Measurements from ENCODE around the gene LCE3C.
"Not testable (repeated sequence)": the region's sequence is repeated elsewhere in the genome, so short reads cannot be mapped to it uniquely, and the experiment has no call there.

Gene LCE3C, protein sequence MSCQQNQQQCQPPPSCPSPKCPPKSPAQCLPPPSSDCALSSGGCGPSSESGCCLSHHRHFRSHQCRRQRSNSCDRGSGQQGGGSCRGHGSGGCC

DNA sequence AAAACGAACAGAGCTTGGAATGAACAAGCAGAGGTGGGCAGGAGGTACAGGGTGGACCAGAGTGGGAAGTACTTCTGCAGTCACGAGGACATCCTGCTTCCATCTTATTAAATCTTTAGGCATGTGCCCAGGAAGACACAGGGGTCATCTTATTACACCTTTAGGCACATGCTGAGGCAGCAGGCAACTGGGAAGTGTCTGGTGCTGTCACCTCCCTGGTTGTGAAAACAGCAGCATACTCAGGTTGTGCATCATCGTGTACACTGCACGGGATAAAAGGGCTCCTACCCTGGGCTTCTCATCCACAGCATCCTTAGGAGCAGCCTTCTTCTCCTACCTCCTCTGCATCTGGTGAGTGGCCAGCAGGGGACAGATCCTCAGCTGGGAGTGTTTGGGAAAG, at the start of gene LCE3C:
LCE3C (plus strand) TSS at position 301 of the 400 bp plus-strand sequence. CDS start 498 bp downstream, outside the sequence.
- DNase-seq = no peak

DNA sequence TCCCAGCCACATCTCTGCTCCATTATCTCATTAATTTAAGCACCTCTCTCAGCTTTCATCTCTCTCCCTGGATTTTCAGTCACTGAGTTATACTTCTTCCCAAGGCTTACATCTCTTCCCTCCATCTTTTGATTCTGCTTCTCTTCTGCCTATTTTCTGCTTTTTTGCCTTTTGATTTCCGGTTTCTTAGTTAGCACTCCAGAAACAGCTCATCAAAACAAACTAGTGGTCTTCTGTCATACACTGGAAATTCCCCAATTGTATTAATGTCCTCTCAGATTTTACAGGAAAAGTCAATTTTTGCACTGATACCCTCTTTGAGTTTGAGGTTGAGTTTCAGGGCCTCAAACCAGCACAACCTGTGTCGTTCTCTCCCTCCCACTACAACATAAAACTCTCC, 34.9 kb upstream of the LCE3C start:
- DNase-seq = no peak

- no peak for DNase-seq
Measured at GRCh38 chr1:152565535-152566215, 34.4 kb upstream of the LCE3C start.

DNA sequence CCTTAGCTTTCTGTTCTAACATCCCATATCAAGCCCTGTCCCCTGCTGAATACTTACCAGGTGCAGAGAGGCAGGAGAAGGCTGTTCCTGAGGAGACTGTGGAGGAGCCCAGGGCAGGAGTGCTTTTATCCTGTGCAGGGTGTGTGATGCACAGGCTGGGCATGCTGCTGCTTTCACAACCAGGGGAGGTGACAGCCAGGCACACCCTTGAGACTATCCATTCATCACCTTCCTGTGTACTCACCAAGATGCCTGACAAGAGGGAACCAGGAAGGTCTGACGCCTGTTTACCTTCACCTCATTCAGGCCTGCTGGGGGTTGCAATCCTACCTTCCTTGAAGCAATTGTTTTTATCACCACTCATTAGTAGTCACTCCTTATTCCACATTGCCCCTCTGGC, 33.4 kb upstream of the LCE3C start, which contains the start of gene LCE3E:
LCE3E (minus strand) TSS at position 100 of the 400 bp plus-strand sequence. CDS start 572 bp downstream, outside the sequence.
- no peak for DNase-seq

DNA sequence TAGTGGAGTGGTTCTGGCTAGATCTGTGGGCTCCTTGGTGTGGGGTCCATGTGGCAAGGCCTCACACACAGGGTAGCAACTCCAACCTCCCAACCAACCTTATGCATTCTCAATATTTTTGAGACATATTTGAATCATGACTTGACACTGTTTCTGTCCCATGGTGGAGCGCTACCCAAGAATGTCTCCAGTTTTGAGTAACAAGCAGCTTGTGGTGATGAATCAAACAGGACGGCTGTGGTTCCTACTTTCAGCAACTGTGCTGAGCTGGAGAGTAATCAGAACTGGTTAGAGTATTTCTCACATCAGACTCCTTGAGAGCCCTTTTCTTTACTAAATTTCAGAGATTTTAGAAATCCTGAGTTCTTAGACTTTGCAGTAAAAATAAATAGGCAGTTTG, 22.9 kb upstream of the LCE3C start:
- DNase-seq = no peak

DNA sequence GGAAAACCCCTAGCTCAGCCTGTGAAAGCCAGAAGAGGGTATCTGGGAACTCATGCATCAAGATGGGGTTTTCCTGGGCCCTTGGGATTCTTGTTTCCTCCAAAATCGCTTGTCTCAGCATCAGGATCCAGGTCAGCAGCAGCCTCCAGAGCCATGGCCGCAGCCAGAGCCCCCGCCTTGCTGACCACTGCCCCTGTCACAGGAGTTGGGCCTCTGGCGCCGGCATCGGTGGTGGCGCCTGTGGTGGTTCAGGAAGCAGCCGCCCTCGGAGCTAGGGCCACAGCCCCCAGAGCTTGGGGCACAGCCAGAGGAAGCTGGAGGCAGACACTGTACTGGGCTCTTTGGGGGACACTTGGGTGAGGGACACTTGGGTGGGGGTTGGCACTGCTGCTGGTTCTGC, 20.5 kb upstream of the LCE3C start:
- not testable (repeated sequence) for DNase-seq

DNA sequence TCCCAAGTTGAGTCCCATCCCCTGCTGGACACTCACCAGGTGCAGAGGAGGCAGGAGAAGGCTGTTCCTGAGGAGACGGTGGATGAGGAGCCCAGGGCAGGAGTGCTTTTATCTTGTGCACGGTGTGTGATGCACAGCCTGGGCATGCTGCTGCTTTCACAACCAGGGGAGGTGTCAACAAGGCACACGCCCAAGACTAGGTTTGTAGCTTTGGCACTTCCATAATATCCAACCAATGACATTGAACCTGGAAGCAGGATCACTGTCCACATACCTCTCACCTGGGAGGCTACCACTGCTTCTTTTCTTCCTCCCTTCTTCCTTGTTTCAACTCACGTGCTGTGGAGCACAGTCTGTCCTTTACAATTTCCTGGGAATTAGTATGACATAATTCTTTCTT, 19.6 kb upstream of the LCE3C start, which contains the start of gene LCE3D:
LCE3D (minus strand) TSS at position 84 of the 400 bp plus-strand sequence. CDS start 580 bp downstream, outside the sequence.
- DNase-seq = no peak

DNA sequence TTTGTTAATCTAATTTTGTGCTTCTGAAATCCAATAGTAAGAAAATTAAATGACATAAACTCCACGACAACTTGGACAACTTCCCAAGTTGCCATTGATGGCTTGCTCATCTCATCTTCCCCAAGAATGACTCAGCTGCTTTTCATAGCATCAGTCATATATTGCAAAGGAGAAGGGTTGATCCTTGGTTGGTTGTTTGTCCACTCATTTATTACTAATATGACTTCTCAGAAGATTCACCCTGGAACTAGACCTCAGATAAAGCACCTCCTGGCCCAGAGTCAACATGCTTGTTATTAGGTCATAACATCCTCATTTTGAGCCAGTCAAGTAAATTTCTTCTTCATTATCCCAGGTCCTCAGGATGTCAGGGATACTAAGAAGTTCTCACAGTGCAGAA, 17.4 kb upstream of the LCE3C start:
- no peak for DNase-seq

DNA sequence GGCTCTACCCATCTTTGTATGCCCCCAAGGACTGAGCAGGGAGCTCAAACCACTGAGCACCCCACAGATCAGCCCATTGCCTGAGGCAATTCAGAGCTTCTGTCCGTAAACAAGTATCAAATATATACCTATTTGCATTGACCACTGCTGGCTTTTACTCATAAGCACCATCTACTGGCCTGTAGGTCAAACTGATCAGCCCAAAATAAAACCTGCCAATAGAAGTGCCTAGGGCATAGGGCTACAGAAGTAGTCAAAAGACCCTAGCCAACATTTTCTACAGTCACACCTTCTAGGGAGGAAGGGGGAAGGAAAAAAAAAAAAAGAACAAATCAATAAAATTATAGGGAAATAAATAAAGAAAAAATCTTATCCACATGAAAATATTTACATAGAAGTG, 14.4 kb upstream of the LCE3C start:
- no peak for DNase-seq

- DNase-seq = no peak
Measured at GRCh38 chr1:152596986-152597385, 3.0 kb upstream of the LCE3C start.

DNA sequence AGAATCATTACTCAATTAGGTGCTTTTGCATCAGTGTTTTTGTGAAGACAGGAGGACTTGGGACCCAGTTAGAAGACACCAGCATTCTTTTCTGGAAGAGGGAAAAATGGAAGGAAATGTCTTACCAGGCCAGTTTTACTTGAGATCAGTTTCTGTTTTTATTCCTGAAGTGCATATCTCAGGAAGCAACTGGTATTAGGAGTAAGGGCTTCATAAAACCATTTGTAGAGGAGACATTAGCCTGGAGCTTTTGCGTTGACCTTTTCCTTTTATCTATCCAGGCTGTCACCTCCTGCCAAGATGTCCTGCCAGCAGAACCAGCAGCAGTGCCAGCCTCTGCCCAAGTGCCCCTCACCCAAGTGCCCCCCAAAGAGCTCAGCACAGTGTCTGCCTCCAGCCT, 13.5 kb downstream of the LCE3C start, which contains the start of gene LCE3B:
LCE3B (plus strand) TSS at position 301 of the 400 bp plus-strand sequence; CDS start at position 301, 0 bp downstream.
- no peak for DNase-seq

- DNase-seq = no peak
Measured at GRCh38 chr1:152621993-152622392, 22.0 kb downstream of the LCE3C start.

- DNase-seq = no peak
Measured at GRCh38 chr1:152622803-152623202, 22.8 kb downstream of the LCE3C start, which contains the start of gene LCE3A. LCE3A (minus strand) TSS chr1:152623103; CDS start chr1:152623103, 0 bp downstream.

GRCh38 chr1:152623203-152623844, 23.3 kb downstream of the LCE3C start:
- no peak for DNase-seq

GRCh38 chr1:152626744-152627143, 26.7 kb downstream of the LCE3C start:
- DNase-seq = no peak

DNA sequence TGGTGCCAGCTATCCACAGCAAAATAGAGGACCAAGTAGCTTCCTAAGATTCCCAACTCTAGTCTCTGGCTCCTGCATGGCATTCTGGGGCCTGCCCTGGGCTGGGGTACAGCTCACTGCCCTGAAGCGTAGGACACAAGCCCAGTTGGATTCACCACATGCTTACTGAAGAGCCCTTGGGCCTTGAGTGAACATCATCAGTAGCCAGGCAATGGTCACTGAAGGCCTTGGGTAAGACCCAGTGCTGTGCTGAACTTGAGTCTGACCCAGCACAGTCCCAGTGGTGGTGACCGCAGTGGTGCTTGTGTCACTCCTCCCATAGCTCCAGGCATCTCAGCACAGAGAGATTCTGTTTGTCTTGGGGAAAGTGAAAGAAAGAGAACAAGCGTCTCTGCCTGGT, 30.6 kb downstream of the LCE3C start:
- no peak for DNase-seq

GRCh38 chr1:152640351-152640750, 40.3 kb downstream of the LCE3C start:
- DNase-seq = no peak

DNA sequence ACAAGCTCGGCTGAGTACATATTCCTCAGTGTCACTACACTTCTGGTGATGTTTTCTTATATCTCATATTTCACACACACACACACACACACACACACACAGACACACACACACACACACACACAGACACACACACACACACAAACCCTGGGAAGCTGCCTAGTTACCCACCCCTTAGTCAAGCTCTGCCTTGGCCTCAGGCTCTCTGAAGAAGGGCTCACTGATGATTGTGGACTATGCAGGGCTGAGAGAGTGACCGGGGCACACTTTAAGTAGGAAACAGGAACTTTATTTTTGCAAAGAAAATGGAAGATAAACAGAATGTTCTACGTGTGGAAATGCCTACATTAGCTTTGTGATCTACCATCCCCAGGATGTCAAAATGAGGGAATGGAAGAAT, 43.9 kb downstream of the LCE3C start:
- DNase-seq = no peak

- DNase-seq = no peak
Measured at GRCh38 chr1:152645146-152645545, 45.1 kb downstream of the LCE3C start.

DNA sequence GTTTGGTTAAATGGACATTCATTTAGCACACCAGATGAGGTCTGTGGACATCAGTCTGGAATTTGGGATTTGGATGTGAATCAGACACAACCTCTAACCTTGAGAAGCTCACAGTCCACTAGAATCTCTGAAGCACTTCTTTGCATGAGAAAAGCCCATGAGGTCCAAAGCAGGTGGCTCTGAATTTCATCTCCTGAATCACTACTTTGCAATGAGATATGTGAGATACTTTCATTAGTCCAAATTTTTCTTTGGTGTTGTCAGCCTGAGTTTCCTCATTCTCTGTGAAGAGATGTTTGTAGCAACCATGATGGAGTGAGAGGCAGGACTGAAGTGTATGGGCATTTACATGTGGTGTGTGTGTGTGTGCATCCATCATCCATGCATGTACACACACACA, 46.6 kb downstream of the LCE3C start:
- DNase-seq = no peak
